ENCODE results near the gene GABBR1.
"Not testable (repeated sequence)": the region's sequence is repeated elsewhere in the genome, so short reads cannot be mapped to it uniquely, and the experiment has no call there.

Gene GABBR1

GRCh38 chr6:29632789-29633533, at the start of gene GABBR1:
Gene GABBR1 (minus strand): TSS chr6:29633183. CDS start chr6:29632385, 798 bp downstream.
- peak; percentile 55 for DNase-seq (ENCODE audit: low read depth)

GRCh38 chr6:29681811-29682210, 48.8 kb upstream of the GABBR1 start:
- DNase-seq (ENCODE audit: low read depth): no peak

- no peak for DNase-seq (ENCODE audit: low read depth)
Observed at GRCh38 chr6:29680904-29681303, 47.9 kb upstream of the GABBR1 start, which contains the start of gene ZFP57. Gene ZFP57 (minus strand): TSS chr6:29681152. CDS start chr6:29677003, 4,149 bp downstream.

GRCh38 chr6:29680416-29680815, 47.4 kb upstream of the GABBR1 start:
- no peak for DNase-seq (ENCODE audit: low read depth)

GRCh38 chr6:29679962-29680361, 47.0 kb upstream of the GABBR1 start:
- no peak for DNase-seq (ENCODE audit: low read depth)

- DNase-seq (ENCODE audit: low read depth): no peak
Observed at GRCh38 chr6:29678114-29678513, 45.1 kb upstream of the GABBR1 start.

GRCh38 chr6:29676981-29677601, 44.1 kb upstream of the GABBR1 start:
- no peak for DNase-seq (ENCODE audit: low read depth)

- no peak for DNase-seq (ENCODE audit: low read depth)
Observed at GRCh38 chr6:29675561-29675960, 42.6 kb upstream of the GABBR1 start.

- no peak for DNase-seq (ENCODE audit: low read depth)
Observed at GRCh38 chr6:29674008-29674407, 41.0 kb upstream of the GABBR1 start.

GRCh38 chr6:29673161-29673560, 40.2 kb upstream of the GABBR1 start:
- no peak for DNase-seq (ENCODE audit: low read depth)

- DNase-seq (ENCODE audit: low read depth): not testable (repeated sequence)
Observed at GRCh38 chr6:29672116-29672515, 39.1 kb upstream of the GABBR1 start.

GRCh38 chr6:29671026-29671425, 38.0 kb upstream of the GABBR1 start:
- DNase-seq (ENCODE audit: low read depth): no peak

GRCh38 chr6:29667158-29667557, 34.2 kb upstream of the GABBR1 start:
- DNase-seq (ENCODE audit: low read depth): no peak

GRCh38 chr6:29666826-29667130, 33.8 kb upstream of the GABBR1 start:
- DNase-seq (ENCODE audit: low read depth): no peak

- no peak for DNase-seq (ENCODE audit: low read depth)
Observed at GRCh38 chr6:29665942-29666825, 33.2 kb upstream of the GABBR1 start.

- DNase-seq (ENCODE audit: low read depth): no peak
Observed at GRCh38 chr6:29663300-29664042, 30.5 kb upstream of the GABBR1 start.

GRCh38 chr6:29661502-29662141, 28.6 kb upstream of the GABBR1 start:
- not testable (repeated sequence) for DNase-seq (ENCODE audit: low read depth)

GRCh38 chr6:29661071-29661470, 28.1 kb upstream of the GABBR1 start:
- DNase-seq (ENCODE audit: low read depth): no peak

GRCh38 chr6:29656798-29657197, 23.8 kb upstream of the GABBR1 start, which contains the start of gene MOG:
Gene MOG (plus strand): TSS chr6:29657092. CDS start chr6:29657210, 118 bp downstream.
- no peak for DNase-seq (ENCODE audit: low read depth)

GRCh38 chr6:29656157-29656556, 23.2 kb upstream of the GABBR1 start:
- DNase-seq (ENCODE audit: low read depth): no peak

- no peak for DNase-seq (ENCODE audit: low read depth)
Observed at GRCh38 chr6:29655658-29656057, 22.7 kb upstream of the GABBR1 start.

All from stimulated activated CD8-positive, alpha-beta memory T cell treated with anti-CD3 and anti-CD28 coated beads, Interleukin-4, amount 100 ng/mL, for 24 hours (primary cell).